ENCODE data around the gene BDKRB1.

Gene BDKRB1

GRCh38 chr14:96255501-96256366 is at the start of gene BDKRB1:
Gene BDKRB1 (plus strand): TSS chr14:96256210. CDS start chr14:96263683, 7,473 bp downstream.
- peak; percentile 16 for DNase-seq (ENCODE audit: low spot score)

DNA sequence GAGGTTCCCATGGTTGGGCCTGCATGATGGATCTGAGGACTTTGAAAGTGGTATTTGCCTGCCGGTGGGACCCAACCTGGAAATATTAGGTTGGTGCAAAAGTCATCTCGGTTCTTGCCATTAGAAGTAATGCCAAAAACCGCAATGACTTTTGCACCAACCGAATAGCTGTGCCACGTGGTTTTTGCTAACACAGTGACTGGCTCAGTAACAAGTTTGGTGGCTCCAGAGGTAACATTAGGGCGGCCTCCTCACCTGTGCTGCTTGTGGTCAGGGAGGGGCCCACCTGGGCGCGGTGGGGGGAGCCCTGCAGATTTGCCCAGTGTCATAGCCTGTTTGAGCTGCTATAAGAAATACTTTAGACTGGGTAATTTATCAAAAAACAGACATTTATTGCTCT is 49.5 kb upstream of the BDKRB1 start:
- no peak for DNase-seq (ENCODE audit: low spot score)

DNA sequence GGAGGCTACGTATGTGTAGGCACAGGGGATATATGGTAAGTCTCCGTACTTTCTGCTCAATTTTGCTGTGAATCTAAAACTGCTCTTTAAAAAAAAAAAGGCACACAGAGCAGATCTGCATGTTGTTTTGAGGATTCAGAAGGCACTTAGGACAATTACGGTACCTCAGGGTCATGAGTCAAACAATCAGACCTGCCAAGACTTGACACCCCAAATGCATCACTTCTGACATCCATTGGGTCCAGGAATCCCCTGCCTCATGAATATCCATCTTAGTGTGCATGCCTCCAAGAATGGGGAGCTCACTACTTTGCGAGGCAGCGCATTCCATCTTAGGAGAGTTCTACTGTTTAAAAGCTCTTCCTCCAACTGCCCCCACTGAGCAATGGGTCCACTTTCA is 48.3 kb upstream of the BDKRB1 start:
- DNase-seq (ENCODE audit: low spot score) = no peak

GRCh38 chr14:96208739-96209138 is 47.3 kb upstream of the BDKRB1 start:
- no peak for DNase-seq (ENCODE audit: low spot score)

DNA sequence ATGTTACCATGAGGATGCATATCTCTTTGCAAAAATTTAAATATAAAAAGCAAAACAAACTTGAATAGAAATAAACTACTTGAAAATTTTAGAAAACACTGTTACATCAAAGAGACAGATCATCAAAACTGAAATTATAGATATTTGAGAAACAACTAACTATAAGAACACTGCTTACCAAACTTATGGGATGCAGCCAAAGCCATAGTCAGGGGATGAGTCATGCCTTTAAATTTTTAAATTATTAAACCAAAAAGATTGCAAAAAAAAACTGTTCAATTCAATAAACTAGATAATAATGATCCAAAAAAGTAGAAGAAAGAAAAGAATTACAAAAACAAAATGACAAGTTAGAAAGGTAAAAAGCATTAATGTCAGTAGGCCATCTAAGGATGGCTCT is 43.9 kb upstream of the BDKRB1 start:
- DNase-seq (ENCODE audit: low spot score) = no peak

DNA sequence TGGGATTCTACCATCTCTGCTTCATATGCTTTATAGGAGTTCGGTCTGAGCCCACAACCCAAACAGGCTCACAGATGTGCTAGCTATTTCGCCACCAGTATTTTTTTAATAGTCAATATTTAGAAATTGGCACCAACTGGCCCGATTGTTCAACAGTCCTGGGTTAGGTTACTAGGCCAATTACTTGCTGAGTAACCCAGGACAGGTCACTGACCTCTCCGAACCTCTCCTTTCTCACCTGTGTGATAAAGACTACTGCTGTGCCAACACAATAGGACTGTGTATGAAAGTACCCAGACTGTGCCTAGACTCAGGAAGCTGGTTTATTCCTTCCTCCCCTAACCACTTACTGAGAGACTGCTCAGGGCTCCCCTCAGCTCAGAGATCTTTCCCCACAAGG is 43.1 kb upstream of the BDKRB1 start:
- no peak for DNase-seq (ENCODE audit: low spot score)

- DNase-seq (ENCODE audit: low spot score) = no peak
These were observed 42.0 kb upstream of the BDKRB1 start for GRCh38 chr14:96213871-96214465.

GRCh38 chr14:96214793-96215192 is 41.2 kb upstream of the BDKRB1 start:
- no peak for DNase-seq (ENCODE audit: low spot score)

DNA sequence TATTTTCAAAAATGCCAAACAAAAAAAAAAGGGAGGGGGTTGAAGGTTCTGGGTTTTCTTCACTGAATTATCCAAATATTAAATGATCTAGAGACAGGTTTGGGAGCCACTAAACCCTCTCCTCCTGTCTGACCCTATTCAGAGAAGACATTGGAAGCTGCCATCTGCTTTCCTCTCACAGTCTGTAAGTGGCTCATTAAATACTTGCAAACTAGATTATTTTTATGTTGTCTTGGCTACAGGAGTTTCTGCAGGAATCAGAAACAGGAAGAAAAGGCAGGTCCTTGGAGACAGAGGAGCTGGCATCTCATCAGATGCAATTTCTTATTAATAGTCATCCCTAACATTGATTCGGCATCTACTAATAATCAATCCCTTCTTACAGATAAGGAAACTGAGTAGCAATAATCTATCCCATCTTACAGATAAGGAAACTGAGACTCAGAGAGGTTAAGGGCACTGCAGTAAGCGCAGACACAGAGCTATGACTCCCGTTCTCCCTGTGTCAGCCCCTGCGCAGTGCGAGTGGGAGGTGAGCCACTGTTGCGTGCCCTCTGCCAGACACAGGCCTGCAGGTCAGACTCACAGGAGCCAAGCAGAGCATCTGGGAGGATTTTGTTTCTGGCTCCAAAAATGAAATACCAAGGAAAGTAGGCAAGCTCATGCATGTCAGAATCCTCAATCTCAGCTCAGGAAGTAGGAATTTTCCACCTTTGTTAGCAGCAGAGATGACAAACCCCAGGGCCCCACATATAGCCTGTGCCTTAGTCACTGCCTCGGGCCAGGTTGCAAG is 40.4 kb upstream of the BDKRB1 start:
- no peak for DNase-seq (ENCODE audit: low spot score)

GRCh38 chr14:96216627-96217026 is 39.4 kb upstream of the BDKRB1 start:
- no peak for DNase-seq (ENCODE audit: low spot score)

- DNase-seq (ENCODE audit: low spot score) = no peak
These were observed 38.6 kb upstream of the BDKRB1 start for GRCh38 chr14:96217376-96217913.

DNA sequence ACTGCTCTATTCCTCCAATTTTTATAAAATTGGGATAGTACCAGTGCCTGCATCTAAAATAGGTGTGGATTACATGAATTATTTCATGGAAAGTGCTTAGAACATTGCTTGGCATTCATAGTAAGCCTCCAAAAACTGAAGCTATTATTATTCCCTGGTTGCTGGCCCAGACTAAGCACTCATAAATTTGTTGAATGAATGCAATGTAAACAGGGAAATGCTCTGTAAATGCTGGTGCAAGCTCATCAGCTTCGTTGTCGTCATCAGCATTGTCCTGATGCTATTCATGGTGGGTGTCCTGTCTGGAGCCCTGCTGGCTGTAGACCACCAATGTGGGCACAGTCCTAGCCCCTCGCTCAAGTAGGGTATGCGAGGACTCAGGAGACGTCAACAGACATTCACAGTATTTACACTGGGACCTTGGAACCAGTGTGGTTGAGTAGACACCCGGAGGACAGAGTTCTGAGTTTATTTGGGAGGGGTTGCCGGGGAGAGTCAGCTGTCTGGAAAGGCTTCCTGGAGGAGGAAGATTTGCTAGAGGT is 34.8 kb upstream of the BDKRB1 start:
- no peak for DNase-seq (ENCODE audit: low spot score)

DNA sequence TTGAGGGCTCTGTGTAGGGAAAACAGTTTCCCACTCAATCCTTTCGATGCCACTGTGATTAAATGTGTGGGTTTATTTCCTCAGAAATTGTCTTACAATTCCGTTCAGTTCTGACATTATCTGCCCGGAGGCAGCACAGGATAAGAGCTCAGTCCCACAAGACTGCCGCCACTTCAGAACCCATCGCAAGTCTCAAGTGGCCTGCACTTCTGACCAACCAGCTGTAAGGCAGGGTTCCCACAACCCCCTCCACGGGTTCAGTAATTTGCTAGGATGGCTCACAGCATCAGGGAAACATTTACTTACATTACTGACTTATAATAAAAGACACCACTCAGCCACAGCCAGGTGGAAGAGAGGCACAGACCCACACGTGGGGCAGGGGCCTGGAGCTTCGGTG is 34.2 kb upstream of the BDKRB1 start:
- no peak for DNase-seq (ENCODE audit: low spot score)

- DNase-seq (ENCODE audit: low spot score) = no peak
These were observed 31.4 kb upstream of the BDKRB1 start for GRCh38 chr14:96224480-96225096.

GRCh38 chr14:96225213-96225612 is 30.8 kb upstream of the BDKRB1 start:
- no peak for DNase-seq (ENCODE audit: low spot score)

- no peak for DNase-seq (ENCODE audit: low spot score)
These were observed 30.3 kb upstream of the BDKRB1 start for GRCh38 chr14:96225745-96226151.

DNA sequence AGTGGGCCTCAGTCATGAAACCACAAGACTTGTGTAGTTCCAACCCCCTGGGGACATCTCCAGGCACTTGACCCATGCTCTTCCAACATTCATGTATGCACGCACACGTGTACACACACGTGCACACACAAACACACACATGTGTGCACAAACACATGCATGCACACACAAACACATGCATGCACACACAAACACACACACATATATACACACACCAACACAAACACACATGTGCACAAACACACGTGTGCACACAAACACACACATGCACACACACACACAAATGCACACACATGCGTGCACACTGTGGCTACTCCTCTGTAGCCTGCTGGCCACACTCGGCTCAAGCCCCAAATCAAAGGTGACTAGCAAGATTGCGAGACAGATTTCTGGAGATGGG is 28.6 kb upstream of the BDKRB1 start:
- DNase-seq (ENCODE audit: low spot score) = no peak

DNA sequence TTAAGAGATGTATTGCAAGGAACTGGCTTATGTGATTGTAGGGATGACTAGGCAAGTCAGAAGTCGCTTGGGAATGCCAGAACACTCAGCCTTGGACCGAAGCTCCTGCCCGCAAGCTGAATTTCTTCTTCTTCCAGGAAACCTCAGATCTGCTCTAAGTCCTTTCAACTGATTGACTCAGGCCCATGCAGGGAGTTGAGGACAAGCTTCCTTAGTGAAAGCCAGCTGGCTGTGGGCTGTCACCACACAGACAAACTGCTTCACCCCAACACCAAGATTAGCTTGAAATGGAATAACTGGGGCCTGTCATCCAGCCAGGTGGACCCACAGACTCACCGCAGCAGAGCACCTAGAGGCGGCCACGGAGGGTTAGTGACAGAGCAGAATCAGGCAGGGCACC is 26.7 kb upstream of the BDKRB1 start:
- DNase-seq (ENCODE audit: low spot score) = no peak

- no peak for DNase-seq (ENCODE audit: low spot score)
These were observed 25.0 kb upstream of the BDKRB1 start for GRCh38 chr14:96231056-96231455.

- DNase-seq (ENCODE audit: low spot score) = no peak
These were observed 24.4 kb upstream of the BDKRB1 start for GRCh38 chr14:96231526-96232130.

GRCh38 chr14:96232506-96232905 is 23.5 kb upstream of the BDKRB1 start:
- no peak for DNase-seq (ENCODE audit: low spot score)
